DOHH2 (cell line): ENCODE results near the gene PIWIL4.

Experiments
- H3F3A ChIP-seq: fragments of 200-600 bp; sonication (generic), shearing (Covaris generic); 2 replicates; pipeline ENCODE4 v1.6.0; 2016; ENCODE audit warnings: antibody characterized with exemption, mild to moderate bottlenecking; ENCODE audit not compliant: control insufficient read depth, insufficient read depth
- H3K27ac ChIP-seq: fragments of 200-600 bp; sonication (generic); 2 replicates; pipeline ENCODE4 v1.5.1; 2014; ENCODE audit warnings: low read depth, mild to moderate bottlenecking, low read length, moderate library complexity
- H3K27me3 ChIP-seq: fragments of 200-600 bp; sonication (generic); 2 replicates; pipeline ENCODE4 v1.6.1; 2014; ENCODE audit warnings: mild to moderate bottlenecking, low read length, mixed read lengths; ENCODE audit not compliant: control insufficient read depth
- H3K36me3 ChIP-seq: fragments of 200-600 bp; sonication (generic); 2 replicates; pipeline ENCODE4 v1.6.1; 2014; ENCODE audit warnings: mild to moderate bottlenecking, low read length, moderate library complexity, mixed read lengths; ENCODE audit not compliant: control insufficient read depth
- H3K4me1 ChIP-seq: fragments of 200-600 bp; sonication (generic); 2 replicates; pipeline ENCODE4 v1.6.1; 2014; ENCODE audit warnings: mild to moderate bottlenecking, low read length, mixed read lengths; ENCODE audit not compliant: control insufficient read depth
- H3K4me2 ChIP-seq: fragments of 200-600 bp; sonication (generic); 2 replicates; pipeline ENCODE4 v1.6.0; 2014; ENCODE audit warnings: mild to moderate bottlenecking, low read length, moderate library complexity
- H3K4me3 ChIP-seq: fragments of 200-600 bp; sonication (generic); 2 replicates; pipeline ENCODE4 v1.5.1; 2014; ENCODE audit warnings: mild to moderate bottlenecking, low read length, mixed read lengths
- H3K79me2 ChIP-seq: fragments of 200-600 bp; sonication (generic); 2 replicates; pipeline ENCODE4 v1.6.1; 2014; ENCODE audit warnings: mild to moderate bottlenecking, low read length, mixed read lengths; ENCODE audit not compliant: control insufficient read depth
- H3K9me2 ChIP-seq: fragments of 200-600 bp; sonication (generic); replicated peaks from 2 replicates; pipeline ENCODE4 v1.6.1; 2014; ENCODE audit warnings: mild to moderate bottlenecking, low read length, mixed read lengths; ENCODE audit not compliant: control insufficient read depth
- H3K9me3 ChIP-seq: fragments of 200-600 bp; sonication (generic); 2 replicates; pipeline ENCODE4 v1.6.1; 2014; ENCODE audit warnings: antibody characterized with exemption, low read length, mixed read lengths; ENCODE audit not compliant: control insufficient read depth, insufficient read depth
- H4K20me1 ChIP-seq: fragments of 200-600 bp; sonication (generic); 2 replicates; pipeline ENCODE4 v1.6.0; 2014; ENCODE audit warnings: low read depth, mild to moderate bottlenecking, antibody characterized with exemption, low read length, moderate library complexity; ENCODE audit not compliant: control insufficient read depth, insufficient read depth
- CTCF ChIP-seq: fragments of 200-600 bp; sonication (generic); IDR thresholded peaks from one replicate; pipeline ENCODE4 v1.5.1; 2014; ENCODE audit warnings: antibody characterized with exemption, mild to moderate bottlenecking, low read depth, low read length; ENCODE audit not compliant: poor library complexity, severe bottlenecking
- EZH2phosphoT487 ChIP-seq: fragments of 200-600 bp; sonication (generic); IDR thresholded peaks from 2 replicates; pipeline ENCODE4 v1.6.1; 2017; ENCODE audit warnings: borderline replicate concordance, mild to moderate bottlenecking, antibody characterized with exemption, low read length, moderate library complexity, mixed read lengths

The PIWIL4 gene

GRCh38 chr11:94669023-94669422 is 101.9 kb downstream of the PIWIL4 start:
- H3K27me3 ChIP-seq: no peaks in the 10 kb centered on the region
- peaks cover 4% of the 10 kb centered on the region; the same call in 1 of the 2 replicates for H3K9me3 ChIP-seq
- H3K79me2 ChIP-seq: no peaks in the 10 kb centered on the region
- H3K4me2 ChIP-seq: no peak overlapping the region
- H3K36me3 ChIP-seq: no peaks in the 10 kb centered on the region
- no peaks in the 10 kb centered on the region for H3K9me2 ChIP-seq
- no peaks in the 10 kb centered on the region for H3F3A ChIP-seq
- H4K20me1 ChIP-seq: no peaks in the 10 kb centered on the region
- H3K4me3 ChIP-seq: no peak overlapping the region
- no peaks in the 10 kb centered on the region for H3K4me1 ChIP-seq
- TF ChIP-seq EZH2phosphoT487: no peak
- TF ChIP-seq CTCF: no peak
- no peak overlapping the region for H3K27ac ChIP-seq
